GM19372 (cell line): ENCODE results near the gene KCNJ13.
"Not testable (repeated sequence)": the region's sequence is repeated elsewhere in the genome, so short reads cannot be mapped to it uniquely, and the experiment has no call there.

ENCODE experiments used
- ATAC-seq: cut with Tn5 transposase; IDR thresholded peaks from one replicate; pipeline ENCODE4 v1.9.1; 2021; ENCODE audit warnings: mild to moderate bottlenecking, low read depth, moderate library complexity; ENCODE audit not compliant: unreplicated experiment

The KCNJ13 gene

DNA sequence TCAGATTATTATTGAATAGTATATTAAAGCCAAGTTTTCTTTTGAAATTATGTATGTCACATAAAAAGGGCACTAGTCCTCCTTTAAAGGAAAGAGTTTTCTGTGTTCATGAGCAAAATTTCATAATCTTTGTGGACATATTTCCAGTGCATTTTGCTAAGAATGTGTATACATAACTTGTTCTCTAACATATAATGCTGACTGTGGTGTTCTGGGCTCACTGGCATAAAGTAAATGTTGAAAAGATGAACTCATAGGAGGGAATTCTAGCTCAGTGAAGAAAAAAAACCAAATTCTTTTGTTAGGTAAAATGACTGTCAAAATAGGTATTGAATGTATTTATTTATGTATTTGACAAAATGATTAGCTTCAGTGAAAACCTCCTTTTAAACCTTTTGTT, 6.2 kb downstream of the KCNJ13 start:
- ATAC-seq, result no peak

DNA sequence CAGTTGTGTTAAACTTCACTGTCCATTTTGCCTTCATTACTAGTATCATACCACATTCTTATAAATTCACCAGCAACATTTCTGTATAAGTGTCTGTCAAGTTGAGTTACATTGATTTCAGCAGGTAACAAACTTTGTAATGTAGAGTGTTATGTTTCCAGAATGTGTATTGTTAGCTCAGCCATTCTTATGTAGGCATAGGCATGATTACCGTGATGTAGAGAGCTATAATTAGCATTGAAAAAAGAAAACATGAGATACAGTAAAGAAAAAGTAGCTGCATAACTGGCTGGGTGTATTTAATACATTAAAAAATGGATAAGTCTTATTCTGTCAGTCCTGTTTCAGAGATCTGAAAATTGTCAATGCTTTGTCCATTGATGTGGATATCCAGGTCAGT, 8.5 kb downstream of the KCNJ13 start:
- ATAC-seq, result no peak

DNA sequence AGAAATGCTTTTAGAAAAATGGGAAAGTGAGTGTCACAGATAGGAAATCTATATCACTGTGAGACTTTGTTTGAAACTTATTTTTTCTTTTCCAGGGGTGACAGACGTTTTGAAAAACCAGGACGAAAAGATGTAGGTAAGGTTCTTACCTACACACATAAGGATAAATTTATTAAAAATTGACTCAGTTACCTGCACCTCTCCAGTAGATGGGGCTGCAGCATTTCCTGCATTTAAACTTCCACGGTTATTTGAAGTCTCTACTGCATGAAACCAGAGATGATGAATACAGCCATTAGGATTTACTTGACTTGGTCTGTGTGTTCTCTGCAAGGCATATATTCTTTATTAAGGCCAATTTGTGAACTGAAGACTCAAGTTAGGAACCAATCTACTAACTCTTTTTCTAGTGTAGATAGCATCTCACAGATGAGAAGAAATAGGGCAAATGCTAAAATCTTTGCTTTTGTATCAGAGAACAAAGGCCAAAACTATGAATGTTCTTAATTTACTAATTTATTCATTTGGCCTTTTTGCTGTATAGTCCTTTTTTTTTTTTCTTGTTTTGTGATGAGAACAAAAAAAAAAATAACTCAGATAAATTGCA, 15.0 kb downstream of the KCNJ13 start:
- ATAC-seq, result no peak

DNA sequence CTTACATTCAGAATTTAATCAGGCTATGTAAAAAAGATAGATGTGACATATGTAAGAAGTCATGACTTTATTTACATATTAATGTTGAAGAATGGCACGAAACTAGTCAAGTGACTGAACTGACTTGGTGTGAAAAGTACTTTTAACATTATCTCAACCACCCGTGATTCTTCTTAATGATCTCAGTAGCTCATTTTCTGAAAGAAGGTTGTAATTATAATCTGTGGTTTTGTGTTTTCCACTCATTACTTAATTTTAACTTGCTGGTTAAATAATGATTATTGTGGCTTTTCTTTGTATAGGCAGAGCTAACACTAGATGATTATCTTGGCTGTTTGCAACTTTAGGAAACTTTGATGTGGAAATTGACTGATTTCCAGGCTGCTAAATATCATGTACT, 18.5 kb downstream of the KCNJ13 start:
- ATAC-seq, result no peak

DNA sequence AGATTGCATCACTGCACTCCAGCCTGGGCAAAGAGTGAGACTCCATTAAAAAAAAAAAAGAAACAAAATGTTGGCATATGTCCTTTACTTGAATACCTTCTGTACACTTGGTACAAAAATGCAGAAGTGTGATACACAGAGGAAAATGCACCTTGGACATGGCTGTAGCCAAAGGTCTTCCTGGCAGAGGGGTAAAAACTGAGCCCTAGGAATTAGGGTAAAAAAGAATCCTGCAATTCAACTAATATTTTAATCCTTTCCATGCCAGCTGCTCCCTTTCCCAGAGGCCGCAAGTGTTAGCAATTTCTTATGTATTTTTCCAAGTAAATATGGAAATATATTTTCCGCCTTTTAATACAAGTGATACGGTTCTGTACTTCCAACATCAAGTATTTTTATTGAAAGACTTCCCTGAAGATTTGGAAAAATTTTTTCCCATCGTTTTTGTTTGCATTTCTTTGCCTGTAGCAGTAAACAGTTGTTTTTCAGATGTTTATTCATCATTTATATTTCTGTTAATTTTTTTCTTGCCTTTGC, 26.2 kb downstream of the KCNJ13 start:
- no peak for ATAC-seq

DNA sequence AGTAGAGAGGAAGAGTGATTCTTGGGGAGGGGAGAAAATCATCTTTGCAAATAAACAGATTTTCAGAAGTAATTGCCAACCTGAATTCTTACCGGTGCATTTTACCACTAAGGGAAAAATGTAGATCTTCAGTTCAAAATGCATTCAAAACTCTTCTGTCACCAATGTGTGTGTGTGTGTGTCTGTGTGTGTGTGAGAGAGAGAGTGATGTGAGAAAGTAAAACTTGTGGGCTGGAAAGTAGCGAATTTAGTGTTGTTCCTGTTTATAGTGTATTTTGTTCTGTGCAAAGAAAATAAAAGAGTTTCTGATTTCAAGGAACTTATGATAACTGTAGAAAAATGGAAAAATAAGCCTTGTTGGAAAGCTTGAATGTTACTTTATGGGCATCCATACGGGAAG, 27.0 kb downstream of the KCNJ13 start:
- no peak for ATAC-seq

DNA sequence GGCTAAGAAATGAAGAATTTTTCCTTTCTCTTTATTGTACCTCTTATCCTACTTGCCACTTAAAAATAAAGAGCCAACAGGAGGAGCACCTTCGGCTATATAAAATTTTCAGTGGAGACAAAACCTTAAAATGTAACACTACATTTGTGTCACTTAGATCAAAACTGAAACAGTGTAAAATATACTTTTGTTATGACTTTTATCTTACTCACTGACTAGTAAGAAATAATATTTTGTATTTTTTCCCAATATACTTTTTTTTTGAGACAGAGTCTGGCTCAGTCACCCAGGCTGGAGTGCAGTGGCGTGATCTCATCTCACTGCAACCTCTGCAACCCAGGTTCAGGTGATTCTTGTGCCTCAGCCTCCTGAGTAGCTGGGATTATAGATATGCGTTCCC, 28.3 kb downstream of the KCNJ13 start:
- no peak for ATAC-seq

DNA sequence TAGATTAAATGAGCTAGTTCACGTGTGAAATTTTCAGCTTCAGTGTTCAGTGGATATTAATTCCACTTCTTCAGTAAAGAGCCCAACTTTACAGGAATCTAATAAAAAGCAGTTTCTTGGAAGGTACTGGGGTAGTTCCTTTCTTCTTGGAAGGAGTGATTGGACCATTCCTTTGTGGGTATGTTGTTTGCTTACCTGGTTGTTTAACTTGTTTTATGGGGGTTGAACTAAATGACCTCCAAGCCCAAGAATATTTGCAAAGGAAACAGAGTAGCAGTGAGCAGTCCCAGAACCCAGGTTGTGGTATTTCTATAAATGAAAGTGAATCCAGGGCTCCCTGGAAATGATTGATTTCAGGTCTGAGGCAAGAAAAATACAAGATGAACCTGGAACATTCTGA, 31.4 kb downstream of the KCNJ13 start:
- ATAC-seq, result no peak

DNA sequence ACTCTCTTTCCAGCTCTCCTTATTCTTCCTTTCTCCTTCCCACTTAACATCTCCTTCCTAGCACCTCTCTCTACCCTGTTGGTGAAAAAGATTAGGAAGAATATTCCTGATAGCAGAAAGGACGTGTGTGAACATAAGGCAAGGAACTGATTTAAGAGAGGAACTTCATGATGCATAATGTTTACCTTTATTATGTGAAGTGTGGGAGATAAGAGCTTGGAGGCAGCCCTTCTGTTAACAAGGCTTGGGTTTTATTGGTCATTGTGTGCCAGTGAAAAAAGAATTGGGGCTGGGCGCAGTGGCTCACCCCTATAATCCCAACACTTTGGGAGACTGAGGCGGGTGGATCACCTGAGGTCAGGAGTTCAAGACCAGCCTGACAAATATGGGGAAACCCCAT, 34.4 kb downstream of the KCNJ13 start:
- ATAC-seq, result no peak

DNA sequence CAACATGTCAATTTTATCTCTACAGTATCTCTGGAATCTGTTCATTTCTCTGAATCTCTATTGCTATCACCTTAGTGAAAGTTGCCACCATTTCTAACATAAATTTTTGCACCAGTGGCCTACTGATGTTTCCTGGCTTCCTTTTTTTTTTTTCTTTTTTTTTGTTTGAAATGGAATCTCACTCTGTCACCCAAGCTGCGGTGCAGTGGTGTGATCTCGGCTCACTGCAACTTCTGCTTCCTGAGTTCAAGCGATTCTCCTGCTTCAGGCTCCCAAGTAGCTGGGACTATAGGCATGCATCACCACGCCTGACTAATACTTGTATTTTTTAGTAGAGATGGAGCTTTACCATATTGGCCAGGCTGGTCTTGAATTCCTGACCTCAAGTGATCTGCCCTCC, 35.1 kb downstream of the KCNJ13 start:
- ATAC-seq, result no peak

DNA sequence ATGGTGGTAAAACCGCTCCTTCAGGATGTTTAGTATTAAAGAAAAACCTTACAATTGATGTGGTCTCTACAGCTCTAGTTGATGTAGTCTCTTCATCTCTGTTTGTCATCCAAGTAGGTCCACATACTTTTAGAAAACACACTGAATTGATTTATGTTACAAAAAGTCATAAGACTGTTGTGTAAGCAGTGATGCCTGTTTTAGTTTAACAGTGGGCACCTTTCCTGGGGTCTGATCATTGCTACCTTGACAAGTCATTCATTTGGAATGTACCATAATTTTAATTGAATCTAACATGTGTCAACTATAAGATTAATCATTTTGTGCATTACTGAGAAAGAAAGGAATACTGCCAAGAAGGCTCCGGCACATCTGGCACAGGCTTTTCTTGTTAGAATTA, 44.9 kb downstream of the KCNJ13 start:
- ATAC-seq, result no peak

DNA sequence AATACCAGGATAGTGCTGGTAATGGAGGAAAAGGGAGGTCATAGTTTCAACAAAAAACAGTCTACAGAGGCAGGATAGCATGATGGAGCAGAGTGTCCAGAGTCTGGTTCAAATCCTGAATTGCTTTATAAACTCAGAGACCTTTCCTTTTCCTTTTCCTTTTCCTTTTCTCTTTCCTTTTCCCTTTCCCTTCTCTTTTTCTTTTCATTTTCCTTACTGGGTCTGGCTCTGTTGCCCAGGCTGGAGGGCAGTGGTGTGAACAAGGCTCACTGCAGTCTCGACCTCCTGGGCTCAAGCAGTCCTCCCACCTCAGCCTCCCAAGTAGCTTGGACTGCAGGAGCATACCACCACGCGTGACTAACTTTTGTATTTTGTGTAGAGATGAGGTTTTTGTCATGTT, 47.6 kb downstream of the KCNJ13 start:
- no peak for ATAC-seq

DNA sequence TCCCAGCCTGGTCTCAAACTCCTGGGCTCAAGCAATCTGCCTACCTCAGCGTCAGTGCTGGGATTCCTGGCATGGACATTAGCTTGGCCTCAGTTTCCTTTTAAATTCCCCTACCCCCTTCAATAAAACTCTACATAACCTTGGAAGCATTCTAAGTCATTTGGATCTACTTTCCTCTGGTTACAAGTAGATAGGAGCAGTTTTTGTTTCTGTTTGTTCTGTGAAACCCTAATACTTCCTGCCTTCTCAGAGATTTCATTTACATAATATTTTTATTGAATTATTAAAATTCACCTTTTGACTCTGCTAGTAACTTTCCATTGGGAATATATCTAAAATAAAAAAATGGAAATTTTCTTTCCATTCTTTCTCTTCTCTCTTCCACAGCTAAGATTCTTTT, 53.3 kb downstream of the KCNJ13 start:
- ATAC-seq, result no peak

DNA sequence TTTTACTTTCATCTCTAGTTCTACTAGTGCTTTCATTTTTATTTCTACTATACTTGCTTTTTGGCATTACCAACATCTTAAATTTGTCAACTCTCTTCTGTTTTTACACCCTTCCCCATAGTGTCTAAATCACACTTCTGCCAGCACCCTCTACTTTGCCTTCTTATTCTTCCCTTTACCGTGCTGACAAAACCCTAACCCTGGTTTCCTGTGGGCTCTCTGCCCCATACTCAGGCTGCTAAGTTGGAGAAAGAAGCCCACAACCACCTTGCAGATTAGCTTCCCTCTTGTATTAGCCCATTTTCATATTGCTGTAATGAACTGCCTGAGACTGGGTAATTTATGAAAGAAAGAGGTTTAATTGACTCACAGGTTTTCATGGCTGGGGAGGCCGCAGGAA, 54.5 kb downstream of the KCNJ13 start:
- no peak for ATAC-seq

DNA sequence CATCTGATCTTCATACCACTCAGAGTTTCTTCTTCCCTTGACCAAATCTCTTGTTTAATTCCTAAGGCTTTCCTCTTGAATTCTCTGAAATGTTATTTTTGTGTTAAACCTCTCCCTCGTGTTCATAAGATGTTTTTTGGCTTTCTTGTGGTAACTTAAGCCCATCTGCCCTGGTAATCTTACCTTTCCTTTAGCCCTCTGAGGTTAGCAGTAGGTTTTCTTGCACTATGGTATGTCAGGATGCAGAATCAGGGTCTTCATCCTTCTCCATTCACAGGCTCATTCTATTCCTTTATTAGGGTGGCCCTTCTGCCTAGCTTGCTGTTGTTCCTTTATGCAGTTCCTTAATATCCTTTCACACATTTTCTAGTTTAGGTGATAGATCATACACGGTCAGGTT, 55.1 kb downstream of the KCNJ13 start:
- ATAC-seq, result no peak

DNA sequence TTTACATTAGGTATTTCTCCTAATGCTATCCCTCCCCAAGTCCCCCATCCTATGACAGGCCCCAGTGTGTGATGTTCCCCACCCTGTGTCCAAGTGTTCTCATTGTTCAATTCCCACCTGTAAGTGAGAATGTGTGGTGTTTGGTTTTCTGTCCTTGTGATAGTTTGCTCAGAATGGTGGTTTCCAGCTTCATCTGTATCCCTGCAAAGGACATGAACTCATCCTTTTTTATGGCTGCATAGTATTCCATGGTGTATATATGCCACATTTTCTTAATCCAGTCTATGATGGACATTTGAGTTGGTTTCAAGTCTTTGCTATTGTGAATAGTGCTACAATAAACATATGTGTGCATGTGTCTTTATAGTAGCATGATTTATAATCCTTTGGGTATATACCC, 56.3 kb downstream of the KCNJ13 start:
- not testable (repeated sequence) for ATAC-seq
